Activated CD8-positive, alpha-beta memory T cell treated with anti-CD3 and anti-CD28 coated beads, Interleukin-2, amount 50 U/mL, for 1 hour (primary cell): ENCODE data around the gene PPP1R7.

Experiments used
- DNase-seq: peaks from one replicate; pipeline ENCODE4 v3.0.0-alpha.2; 2020; ENCODE audit errors: extremely low read depth

Gene PPP1R7

DNA sequence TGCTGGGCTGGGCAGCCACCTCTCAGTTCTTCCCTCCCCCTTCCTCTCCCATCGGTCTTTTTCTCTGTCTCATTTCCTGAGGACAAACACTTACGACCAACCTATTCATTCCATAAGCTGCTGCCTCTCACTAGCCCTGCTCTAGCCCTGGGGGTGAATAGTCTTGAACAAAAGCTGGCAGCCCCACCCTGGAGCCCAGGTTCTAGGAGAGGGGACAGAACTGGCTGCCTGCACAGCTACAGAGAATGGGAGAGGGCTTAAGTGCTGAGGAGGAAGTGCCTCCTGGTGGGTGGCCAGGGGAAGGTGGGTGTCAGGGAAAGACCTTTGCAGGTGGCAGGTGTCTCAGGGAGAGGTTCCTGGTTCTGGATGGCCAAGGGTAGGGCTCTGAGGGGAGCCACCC lies 61.0 kb downstream of the PPP1R7 start:
- DNase-seq: no peak

DNA sequence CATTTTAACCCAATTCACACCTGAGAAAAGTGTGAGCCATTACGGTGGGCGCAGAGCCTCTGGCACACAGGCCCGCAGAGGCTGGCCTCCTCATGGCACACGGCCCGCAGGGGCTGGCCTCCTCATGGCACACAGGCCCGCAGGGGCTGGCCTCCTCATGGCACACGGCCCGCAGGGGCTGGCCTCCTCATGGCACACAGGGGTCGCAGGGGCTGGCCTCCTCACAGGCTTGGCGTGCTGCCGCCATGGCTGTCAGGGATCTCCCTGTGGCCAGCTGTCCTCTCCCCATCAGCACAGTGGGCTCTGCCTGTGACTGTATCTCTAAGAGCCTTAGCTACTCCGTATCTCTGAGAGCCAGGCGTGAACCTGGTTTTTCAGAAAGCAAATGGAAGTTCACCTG lies 62.8 kb downstream of the PPP1R7 start:
- DNase-seq: no peak

DNA sequence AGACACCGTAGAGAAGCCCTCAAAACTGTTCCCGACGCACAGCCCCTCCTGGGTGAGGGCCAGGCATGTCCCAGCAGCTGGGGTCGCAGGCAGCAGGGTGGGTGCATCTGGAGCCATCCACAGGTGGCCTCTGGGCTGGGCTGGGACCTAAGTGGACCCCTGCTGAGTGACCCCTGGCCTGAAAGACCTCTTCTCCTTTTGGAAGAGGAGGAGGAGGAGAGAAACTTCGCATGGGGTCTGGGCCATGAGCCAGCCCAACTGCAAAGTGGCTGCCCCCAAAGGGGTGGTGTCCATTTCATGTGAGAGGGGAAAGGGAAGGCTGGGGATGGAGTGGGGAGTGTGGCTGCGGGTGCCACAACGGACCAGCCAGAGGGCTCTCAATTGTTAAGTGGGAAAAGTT lies 63.3 kb downstream of the PPP1R7 start:
- no peak for DNase-seq

DNA sequence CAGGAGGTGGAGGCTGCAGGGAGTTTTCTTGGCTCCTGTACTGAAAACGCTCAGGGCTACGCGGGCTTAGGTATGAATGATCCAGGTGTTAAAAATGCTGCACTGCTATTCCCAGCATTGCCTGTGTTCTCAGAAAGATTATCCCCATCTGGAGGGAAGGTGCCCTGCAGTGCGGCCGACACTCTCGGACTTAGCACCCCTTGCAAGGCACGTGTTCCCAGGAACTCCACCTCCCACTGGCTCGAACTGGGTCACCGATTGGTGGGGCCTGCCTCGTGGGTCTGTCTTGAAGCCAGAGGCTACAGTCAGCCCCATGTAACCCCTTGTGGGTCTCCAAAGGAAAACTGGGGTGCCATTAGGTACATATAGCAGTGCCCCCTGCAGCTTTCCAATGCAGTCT lies 63.9 kb downstream of the PPP1R7 start:
- no peak for DNase-seq

DNA sequence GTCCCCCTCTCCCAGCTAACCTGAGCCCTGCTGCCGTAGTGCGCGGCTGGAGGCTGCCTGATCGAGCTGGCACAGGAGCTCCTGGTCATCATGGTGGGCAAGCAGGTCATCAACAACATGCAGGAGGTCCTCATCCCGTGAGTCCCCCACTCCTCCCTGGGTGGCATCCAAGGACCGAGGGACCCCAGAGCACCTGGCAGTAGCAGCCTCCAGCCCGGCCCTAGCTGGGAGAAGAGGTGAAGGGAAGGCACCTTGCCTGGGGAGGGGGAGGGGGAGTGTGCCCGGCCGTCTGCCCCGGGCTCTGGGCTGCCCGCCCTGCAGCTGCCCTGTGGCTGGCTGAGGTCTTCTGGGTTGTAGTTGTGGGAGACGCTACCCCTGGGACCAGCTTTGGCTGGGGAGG lies 64.5 kb downstream of the PPP1R7 start:
- no peak for DNase-seq

DNA sequence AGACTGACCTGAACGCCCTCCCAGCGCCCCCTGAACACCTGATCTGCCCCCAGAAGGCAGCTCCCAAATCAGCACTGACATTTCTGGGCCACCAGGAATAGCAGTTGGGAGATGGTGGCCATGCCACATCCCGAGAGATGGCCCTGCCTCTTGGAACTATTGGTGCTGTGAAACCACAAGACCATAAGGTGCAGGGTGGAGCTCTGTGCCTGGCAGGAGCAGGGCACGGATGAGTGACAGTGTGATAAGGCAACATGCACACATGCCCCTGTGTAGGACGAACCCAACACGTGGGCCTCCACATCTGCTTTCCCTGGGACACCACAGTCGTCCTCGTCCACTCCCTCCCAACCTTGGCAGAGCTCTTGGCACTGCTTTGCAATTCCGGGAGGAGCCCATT lies 65.2 kb downstream of the PPP1R7 start:
- DNase-seq: no peak

DNA sequence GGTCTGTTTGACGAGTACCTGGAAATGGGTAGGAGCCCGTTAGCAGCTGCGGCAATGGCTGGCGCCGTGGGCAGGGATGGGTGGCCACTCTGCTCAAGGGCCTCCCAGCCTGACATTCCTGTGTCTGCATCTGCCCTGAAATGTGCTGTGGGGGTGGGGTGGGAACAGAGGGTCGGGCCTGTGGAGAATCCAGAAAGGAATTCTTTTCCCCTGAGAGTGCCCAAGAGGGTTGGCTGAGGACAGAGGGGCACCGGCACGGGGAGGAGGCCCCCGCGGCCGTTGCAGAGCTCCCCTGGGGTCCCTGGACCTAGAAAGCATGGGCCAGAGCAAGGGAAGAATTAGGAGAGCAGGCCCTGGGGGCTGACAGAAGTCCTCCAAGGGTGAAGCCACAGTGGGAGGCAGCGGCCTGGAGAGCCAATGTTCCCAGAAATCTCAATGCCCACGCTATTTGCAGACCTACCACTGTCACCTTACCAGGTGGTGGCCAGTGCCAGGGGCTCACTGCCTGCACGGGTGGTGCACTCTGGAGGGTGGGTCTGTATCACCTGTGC lies 66.0 kb downstream of the PPP1R7 start:
- DNase-seq: no peak

DNA sequence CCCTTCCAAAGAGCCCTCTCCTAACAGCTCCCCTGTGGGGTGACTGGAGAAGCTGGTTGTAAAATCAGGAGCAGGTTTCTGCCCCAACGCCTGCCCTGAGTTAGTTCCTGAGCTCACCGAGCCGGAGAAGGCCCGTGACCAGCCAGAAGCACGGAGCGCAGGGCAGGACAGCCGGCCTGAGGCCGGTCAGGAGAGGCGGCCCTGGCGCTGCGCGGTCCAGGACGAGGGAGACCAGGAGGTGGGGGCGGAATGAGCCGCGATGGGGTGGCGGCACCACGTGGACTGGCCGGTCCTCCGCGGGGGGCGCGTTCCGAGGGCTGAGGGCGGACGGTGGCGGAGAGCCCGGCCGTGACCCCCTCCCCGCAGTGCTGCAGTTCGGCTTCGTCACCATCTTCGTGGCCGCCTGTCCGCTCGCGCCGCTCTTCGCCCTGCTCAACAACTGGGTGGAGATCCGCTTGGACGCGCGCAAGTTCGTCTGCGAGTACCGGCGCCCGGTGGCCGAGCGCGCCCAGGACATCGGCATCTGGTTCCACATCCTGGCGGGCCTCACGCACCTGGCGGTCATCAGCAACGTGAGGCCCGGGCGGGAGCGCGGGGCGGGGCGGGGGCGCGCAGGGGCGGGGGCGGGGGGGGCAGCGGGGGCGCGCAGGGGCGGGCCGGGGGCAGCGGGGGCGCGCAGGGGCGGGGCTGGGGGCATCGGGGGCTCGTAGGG lies 67.2 kb downstream of the PPP1R7 start:
- DNase-seq: no peak

DNA sequence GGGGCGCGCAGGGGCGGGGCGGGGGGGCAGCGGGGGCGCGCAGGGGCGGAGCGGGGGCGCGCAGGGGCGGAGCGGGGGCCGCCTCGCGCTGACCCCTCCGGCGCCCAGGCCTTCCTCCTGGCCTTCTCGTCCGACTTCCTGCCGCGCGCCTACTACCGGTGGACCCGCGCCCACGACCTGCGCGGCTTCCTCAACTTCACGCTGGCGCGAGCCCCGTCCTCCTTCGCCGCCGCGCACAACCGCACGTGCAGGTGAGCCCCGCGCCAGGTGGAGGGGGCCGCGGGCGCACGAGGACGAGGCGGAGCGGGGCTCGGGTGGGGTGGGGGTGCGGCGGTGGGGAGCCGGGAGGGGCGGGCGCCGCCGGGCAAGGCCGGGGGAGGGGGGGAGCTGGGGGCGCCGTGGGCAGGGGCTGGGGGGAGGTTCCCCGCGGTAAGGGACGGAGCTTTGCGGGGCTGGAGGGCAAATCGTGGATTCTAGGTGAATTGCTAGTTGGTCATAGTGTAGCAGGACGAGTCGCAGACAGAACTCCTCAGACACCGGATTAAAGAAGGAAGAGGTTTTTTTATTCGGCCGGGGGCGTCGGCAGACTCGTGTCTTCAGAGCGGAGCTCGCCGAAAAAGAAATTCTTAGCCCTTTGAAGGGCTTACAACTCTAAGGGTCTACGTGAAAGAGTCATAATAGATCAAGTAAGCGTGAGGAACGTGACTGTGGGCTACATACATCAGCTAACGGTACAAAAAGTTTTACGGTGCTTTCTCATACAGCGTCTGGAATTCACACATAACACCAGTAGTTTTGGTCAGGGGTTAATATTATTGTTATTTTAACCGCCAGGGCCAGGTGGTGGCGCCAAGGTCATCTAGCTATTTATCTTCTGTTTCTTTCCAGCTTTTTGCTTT lies 68.1 kb downstream of the PPP1R7 start:
- no peak for DNase-seq

DNA sequence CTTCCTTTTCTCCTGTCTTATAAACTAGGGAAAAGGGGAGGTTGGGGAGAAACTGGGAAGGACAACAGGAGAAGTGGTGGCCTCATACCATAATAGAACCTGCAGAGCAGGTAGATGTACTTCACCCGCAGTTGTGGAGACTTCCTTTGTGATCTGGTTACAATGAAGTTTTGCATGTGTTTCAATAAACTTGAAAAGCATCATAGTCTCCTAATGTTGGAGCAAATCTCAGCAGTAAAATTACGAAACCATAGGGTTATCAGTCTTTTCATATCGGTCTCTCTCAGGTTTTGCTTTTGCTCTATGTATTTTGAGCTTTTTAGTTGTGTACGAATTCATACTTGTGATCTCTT lies 68.7 kb downstream of the PPP1R7 start:
- no peak for DNase-seq

DNA sequence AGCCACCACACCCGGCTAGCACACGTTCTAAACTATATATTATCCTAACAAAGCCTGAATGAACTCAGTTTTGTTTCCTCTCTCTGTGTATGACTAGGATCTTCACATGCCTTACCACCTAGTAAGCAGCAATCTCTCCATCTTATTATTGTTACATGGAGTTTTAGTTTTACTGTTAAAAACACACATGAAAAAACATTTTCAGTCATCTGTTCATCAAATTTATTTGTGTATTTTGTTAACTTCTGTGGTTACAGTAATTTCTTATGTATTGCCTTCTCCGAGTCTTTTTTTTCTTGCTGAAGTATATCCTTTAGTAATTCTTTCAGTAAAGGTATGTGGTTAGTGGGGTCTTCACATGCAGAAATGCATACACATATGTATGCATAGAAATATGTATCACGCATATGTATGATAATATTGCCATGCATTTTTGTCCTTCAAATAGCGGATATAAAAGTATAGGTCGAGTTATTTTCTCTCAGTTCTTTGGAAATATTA lies 69.6 kb downstream of the PPP1R7 start:
- DNase-seq: no peak

DNA sequence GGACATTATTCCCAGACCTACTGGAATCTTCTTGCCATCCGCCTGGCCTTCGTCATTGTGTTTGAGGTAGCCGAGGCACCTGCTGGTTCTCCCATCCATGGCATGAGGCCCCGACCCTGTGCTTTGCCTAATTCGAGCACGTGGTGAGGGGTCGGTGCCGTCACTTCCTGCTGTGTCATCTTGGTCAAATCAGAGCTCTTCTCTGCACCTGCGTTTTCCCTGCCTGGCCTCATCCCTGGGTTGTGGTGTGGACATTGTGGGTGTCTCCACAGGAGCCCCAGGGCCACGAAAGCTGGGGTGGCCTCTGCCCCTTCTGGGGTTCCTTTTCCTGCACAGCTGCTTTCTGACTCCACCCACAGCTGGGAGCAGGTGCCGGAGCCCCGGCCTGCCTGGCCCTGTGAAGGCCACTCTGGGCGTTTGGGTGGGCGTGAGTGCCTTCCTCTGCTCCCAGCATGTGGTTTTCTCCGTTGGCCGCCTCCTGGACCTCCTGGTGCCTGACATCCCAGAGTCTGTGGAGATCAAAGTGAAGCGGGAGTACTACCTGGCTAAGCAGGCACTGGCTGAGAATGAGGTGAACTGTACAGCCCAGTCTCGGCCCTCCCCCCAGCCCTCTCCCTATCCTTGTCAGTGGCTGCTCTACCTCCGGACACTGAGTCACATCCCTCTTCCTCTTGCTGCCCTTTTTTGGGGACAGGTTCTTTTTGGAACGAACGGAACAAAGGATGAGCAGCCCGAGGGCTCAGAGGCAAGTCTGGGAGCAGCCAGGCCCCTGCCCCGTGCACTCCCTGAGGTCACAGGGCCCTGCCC lies 73.1 kb downstream of the PPP1R7 start:
- no peak for DNase-seq

DNA sequence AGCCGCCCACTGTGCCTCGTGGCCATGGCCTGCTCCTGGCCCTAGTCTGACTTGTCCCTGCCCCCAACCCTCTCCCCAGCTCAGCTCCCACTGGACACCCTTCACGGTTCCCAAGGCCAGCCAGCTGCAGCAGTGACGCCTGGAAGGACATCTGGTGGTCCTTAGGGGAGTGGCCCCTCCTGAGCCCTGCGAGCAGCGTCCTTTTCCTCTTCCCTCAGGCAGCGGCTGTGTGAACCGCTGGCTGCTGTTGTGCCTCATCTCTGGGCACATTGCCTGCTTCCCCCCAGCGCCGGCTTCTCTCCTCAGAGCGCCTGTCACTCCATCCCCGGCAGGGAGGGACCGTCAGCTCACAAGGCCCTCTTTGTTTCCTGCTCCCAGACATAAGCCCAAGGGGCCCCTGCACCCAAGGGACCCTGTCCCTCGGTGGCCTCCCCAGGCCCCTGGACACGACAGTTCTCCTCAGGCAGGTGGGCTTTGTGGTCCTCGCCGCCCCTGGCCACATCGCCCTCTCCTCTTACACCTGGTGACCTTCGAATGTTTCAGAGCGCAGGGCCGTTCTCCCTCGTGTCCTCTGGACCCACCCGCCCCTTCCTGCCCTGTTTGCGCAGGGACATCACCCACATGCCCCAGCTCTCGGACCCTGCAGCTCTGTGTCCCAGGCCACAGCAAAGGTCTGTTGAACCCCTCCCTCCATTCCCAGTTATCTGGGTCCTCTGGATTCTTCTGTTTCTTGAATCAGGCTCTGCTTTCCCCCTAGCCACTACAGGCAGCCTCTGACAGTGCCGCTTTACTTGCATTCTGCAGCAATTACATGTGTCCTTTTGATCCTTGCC lies 74.0 kb downstream of the PPP1R7 start:
- DNase-seq: no peak

DNA sequence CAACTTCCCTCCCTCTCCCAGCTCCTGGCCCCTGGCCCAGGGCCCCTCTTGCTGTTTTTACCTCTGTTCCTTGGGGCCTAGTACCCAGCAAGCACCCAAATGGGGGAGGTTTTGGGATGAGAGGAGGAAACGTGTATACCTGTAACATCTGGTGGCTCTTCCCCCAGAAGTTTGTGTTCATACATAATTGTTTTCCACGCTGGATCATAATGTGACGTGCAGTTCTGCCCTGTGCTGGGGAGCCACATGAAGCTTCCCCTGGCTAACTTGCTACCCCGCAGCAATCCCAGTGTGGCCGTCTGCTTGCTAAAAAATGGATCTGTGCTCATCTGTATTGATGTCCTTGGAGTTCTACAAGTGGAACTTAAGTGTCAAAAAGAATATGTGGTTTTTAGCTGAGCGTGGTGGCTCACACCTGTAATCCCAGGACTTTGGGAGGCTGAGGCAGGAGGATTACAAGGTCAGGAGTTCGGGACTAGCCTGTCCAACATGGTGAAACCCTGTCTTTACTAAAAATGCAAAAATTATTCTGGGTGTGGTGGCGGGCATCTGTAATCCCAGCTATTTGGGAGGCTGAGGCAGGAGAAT lies 74.7 kb downstream of the PPP1R7 start:
- no peak for DNase-seq

DNA sequence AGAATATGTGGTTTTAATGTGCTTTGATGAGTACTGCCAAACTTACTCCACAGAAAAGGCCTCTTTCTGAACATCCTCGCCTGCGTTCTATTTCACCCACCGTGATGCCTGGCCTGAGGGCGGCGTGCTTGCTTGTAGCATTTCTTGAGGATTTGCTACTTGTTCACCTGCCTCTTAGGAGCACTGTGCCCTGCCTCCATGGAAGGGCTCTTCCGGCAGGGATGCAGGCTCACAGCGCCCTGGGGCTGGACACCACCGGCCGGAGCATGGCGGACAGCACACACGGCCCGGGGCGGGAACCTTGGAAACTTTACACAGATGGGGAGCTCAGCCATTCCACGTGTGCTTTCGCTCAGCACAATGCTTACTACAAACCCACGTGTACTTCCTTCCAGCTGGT lies 75.3 kb downstream of the PPP1R7 start:
- DNase-seq: no peak

DNA sequence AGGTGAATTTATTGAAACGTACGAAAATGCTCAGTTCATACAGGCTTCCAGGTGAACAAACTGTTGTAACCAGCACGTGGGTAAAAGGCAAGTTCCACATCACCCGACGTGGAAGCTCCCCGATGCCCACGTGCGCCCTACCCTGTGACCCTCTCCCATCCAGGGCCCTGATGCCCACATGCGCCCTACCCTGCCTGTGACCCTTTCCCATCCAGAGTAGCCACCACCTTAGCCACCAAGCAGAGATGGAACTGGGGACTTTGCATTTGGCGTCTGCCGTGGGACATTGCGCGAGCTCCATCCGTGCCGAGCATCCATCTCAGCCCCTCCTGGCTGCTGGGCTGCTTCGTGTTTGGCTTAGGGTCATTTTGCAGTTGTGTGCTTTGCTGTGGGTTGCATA lies 75.7 kb downstream of the PPP1R7 start:
- no peak for DNase-seq

DNA sequence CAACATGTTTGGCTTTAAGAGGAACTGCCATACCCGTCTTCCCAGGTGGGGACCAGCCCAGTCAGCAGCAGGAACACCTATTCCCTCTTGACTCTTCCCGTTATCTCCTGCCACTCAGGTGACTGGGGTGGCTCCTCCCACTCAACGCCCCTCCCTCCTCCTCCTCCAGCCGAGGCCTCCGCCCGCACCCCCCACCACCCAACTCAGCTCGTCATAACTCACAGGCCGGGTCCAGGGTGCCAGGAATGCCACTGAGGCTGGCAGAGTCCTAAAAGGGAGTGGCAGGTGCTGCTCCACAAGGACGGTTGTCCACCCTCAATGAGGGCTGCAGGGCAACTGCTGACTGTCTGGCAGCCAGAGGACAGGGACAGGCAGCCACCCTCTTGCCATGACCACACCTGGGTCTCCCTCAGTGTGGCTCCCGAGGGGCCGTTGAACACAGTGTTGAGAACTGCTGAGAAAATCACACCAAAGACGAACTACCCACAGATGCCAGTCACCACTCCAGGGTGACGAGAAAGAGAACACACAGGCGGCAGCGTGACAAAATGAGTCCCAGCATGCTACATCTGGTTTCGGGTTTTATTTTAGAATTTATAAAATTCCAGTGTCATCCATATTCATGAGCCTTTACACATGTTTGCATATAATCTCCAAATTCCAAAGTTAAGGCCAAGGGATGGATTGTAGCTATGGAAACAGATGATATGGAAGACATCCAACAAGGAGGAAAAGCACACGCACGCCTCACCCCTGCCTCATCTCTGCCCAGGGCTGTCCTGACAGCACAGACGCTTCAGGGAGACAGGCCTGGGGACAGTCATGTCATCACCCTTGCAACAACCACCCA lies 76.7 kb downstream of the PPP1R7 start:
- no peak for DNase-seq

DNA sequence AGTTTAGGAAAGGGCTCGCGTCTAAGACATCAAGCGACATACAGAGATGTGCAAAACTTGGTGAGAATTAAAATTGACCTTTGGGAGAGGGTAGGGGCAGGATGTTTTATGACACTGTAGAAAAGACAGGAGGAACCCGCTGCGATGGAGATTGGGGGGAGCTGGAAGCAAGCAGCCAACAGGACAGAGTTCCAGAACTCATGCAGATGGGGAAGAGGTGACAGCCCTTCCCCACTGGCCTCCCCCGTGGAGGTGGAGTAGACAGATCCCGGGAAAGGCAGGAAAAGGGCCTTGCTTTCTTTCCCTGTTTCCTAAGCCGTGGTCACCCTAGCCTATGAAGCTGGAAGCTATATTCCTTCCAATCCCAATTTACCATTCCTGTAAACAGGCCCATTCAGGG lies 77.3 kb downstream of the PPP1R7 start:
- DNase-seq: no peak

DNA sequence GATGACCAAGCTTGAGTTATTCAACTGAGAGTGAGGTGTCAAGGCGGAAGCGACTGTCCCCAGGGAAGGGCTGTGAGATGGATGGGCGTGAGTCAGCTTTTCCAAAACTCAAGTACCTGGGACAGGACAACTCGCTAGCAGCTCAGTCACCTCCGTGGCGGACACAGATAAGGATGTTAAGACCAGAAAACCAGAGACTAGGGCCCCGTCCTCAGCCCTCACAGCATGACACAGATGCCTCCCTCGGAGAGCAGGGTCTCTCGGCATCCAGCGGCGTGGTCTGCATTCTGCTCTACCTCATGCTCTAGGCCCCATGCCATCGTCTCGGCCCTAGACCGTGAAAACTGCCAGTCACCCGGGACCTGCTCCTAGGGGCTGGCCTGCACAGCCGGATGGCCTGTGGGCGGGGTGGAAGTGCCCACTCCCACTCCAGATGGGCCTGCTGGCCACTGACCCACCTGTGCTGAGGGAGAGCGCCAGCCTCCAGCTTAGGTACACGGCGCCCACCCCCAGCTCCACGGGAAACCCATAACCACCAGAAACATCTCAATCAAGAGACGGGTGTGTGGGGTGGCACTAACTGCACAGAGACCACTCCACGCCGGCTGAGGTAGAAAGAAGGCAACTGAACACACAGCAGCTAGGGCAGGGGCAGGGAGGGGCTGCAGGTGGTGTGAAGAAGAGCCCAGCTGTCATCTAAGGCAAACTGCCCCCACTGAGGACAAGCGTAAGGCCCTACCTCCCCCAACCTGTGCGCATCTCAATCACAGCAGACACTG lies 78.0 kb downstream of the PPP1R7 start:
- no peak for DNase-seq
